HEK293T (cell line): ENCODE data around the gene KAT7.

Experiments
- CTCF ChIA-PET: fragments of 350-600 bp; formaldehyde crosslinking; extraction: SDS; loops from one replicate; lab custom pipeline; 2021; ENCODE audit warnings: antibody characterized with exemption, inconsistent platforms; lab: Yijun Ruan, JAX
- POLR2A ChIA-PET: fragments of 350-600 bp; formaldehyde crosslinking; extraction: SDS; loops from one replicate; lab custom pipeline; 2020; ENCODE audit warnings: antibody characterized with exemption, inconsistent platforms; lab: Yijun Ruan, JAX
- DNase-seq: peaks from one replicate; pipeline ENCODE4 v3.0.0; 2012; ENCODE audit warnings: mixed read lengths; ENCODE audit errors: extremely low spot score
- ARNT ChIP-seq: fragments of 450-650 bp; IDR thresholded peaks from 2 replicates; pipeline ENCODE4 v1.6.1; 2017; ENCODE audit warnings: mild to moderate bottlenecking
- BHLHE40 ChIP-seq: fragments of 450-650 bp; IDR thresholded peaks from 2 replicates; pipeline ENCODE4 v1.6.1; 2016; ENCODE audit warnings: mild to moderate bottlenecking, moderate library complexity, borderline replicate concordance
- CTBP1 ChIP-seq: fragments of 450-650 bp; IDR thresholded peaks from 2 replicates; pipeline ENCODE4 v1.6.1; 2016; ENCODE audit warnings: borderline replicate concordance
- ELF4 ChIP-seq: fragments of 450-650 bp; IDR thresholded peaks from 2 replicates; pipeline ENCODE4 v1.6.1; 2017; ENCODE audit warnings: antibody characterized with exemption
- FOXA1 ChIP-seq: fragments of 450-650 bp; IDR thresholded peaks from 2 replicates; pipeline ENCODE4 v1.6.1; 2016; ENCODE audit warnings: mild to moderate bottlenecking
- FOXK2 ChIP-seq: fragments of 450-650 bp; IDR thresholded peaks from 2 replicates; pipeline ENCODE4 v1.6.1; 2016; ENCODE audit warnings: mild to moderate bottlenecking
- FOXM1 ChIP-seq: fragments of 450-650 bp; IDR thresholded peaks from 2 replicates; pipeline ENCODE4 v1.6.1; 2017; ENCODE audit warnings: mild to moderate bottlenecking, borderline replicate concordance
- HDGF ChIP-seq: fragments of 450-650 bp; IDR thresholded peaks from 2 replicates; pipeline ENCODE4 v1.6.1; 2017; ENCODE audit warnings: antibody characterized with exemption, borderline replicate concordance
- L3MBTL2 ChIP-seq: fragments of 450-650 bp; conservative IDR thresholded peaks from 2 replicates; pipeline ENCODE4 v1.6.1; 2016; ENCODE audit warnings: mild to moderate bottlenecking
- LEF1 ChIP-seq: fragments of 450-650 bp; IDR thresholded peaks from 2 replicates; pipeline ENCODE4 v1.6.1; 2017; ENCODE audit warnings: mild to moderate bottlenecking, borderline replicate concordance
- NFRKB ChIP-seq: fragments of 450-650 bp; IDR thresholded peaks from 2 replicates; pipeline ENCODE4 v1.6.1; 2016; ENCODE audit warnings: mild to moderate bottlenecking, moderate library complexity
- PKNOX1 ChIP-seq: fragments of 450-650 bp; IDR thresholded peaks from 2 replicates; pipeline ENCODE4 v1.6.1; 2016
- SP1 ChIP-seq: fragments of 450-650 bp; IDR thresholded peaks from 2 replicates; pipeline ENCODE4 v1.6.1; 2017
- SUZ12 ChIP-seq: fragments of 450-650 bp; IDR thresholded peaks from 2 replicates; pipeline ENCODE4 v1.6.1; 2016; ENCODE audit warnings: mild to moderate bottlenecking
- TARDBP ChIP-seq: fragments of 450-650 bp; IDR thresholded peaks from 2 replicates; pipeline ENCODE4 v1.6.1; 2016
- ZNF384 ChIP-seq: fragments of 450-650 bp; IDR thresholded peaks from 2 replicates; pipeline ENCODE4 v1.6.1; 2016

The KAT7 gene

DNA sequence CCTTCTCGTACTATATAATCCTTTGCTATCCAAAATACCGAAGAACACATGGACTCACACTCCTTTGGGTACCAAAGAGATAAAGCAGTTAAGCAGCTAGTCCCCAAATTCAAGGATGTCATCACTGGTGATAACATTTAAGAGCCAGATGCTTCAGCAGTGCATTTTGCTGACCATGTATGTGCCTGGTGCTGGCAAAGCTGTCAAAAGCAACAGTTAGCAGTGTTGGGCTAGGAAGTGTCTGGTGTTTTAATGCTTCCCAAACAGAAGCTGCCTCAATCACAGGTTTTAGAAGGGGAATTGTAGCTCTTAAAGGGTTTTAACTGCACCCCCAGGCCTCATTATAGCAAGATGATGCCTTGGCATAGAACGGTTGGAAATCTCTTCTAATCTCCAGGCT, 29.3 kb upstream of the KAT7 start:
- ChIA-PET POLR2A (interaction anchor here (1.1 kb wide), 1 partner anchor 10 kb away, joined by 3 read pairs; no protein-coding TSS in a partner anchor), CTCF (no interaction called here)
- no peak for TF ChIP-seq FOXM1
- no peak for TF ChIP-seq HDGF
- no peak for TF ChIP-seq PKNOX1
- no peak for TF ChIP-seq FOXK2
- TF ChIP-seq SUZ12, result no peak
- TF ChIP-seq ARNT, result no peak
- no peak for TF ChIP-seq TARDBP
- no peak for TF ChIP-seq ZNF384
- DNase-seq, result no peak

DNA sequence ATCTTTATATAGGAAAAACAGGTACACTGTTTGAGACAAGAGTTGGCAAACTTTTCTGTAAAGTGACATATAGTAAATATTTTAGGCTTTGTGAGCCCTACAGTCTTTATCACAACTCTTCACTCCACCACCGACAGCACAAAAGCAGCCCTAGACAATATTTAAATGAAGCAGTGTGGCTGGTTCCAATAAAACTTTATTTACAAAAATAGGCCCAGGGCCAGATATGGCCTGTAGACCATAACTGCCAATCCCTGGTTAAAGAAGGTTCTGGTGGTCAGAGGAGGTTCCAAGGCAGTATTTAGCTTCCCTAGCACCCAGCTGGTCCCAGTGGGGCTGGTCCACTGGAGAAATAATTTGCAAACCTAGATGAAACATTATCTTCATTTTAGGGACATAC, 28.2 kb upstream of the KAT7 start:
- TF ChIP-seq FOXK2 (no peak), PKNOX1 (no peak), SUZ12 (no peak), ELF4 (no peak), LEF1 (no peak), TARDBP (no peak), SP1 (no peak), L3MBTL2 (no peak), NFRKB (no peak)
- ChIA-PET CTCF (no interaction called here), POLR2A (interaction anchor here (1.1 kb wide), 1 partner anchor 11 kb away, joined by 3 read pairs; no protein-coding TSS in a partner anchor)
- DNase-seq, result no peak

GRCh38 chr17:49760932-49761558, 27.4 kb upstream of the KAT7 start:
- CTCF ChIA-PET, result no interaction called here
- no peak for DNase-seq
- TF ChIP-seq ELF4 (no peak), NFRKB (no peak), FOXK2 (no peak), SUZ12 (no peak), FOXA1 (no peak), LEF1 (no peak), BHLHE40 (no peak), SP1 (no peak), HDGF (no peak)
- POLR2A ChIA-PET, result interaction anchor here (1.2 kb wide), 1 partner anchor 27 kb away, joined by 3 read pairs; the partner anchor contains the start of gene KAT7

DNA sequence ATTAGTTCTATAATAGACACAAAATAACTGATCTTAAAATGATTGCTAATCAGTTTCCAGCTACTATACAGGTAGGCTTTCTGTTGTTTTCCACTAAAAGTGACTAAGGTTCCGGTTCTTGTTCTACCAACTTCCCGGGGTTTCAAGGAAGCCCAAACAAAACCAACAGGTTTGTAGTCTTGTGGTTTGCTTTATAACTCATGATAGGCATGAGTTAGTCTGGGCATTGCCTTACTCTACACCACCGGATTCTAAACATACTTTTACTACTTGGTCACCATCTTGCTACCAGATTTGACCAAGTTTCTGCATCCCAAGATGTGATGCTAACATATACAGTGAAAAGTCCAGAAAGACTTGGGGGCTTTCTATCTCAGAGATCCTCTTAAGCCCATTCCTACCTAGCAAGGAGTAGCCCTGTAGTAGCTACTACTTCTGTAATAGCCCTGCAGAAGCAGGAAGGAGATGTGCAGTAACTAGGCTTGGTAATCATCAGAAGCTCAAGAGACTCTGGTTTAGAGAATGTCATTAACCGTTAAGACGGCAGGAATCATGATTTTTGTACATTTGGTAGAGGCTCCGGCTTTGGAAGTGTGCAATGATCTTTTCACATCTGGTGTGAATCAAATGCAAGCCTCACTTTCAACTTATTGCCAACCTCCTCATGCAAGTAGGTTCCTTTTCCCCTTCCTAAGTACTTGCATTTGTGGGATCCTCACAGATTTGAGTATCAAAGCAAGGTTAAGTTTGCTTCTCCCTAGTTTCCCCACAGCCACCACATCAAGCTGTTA, 26.1 kb upstream of the KAT7 start:
- DNase-seq, result no peak
- POLR2A ChIA-PET, result interaction anchor here (1.2 to 2.1 kb wide), 4 partner anchors 19 to 54 kb away, joined by 3 to 20 read pairs (median 6); partner anchors contain the start of genes KAT7 and SLC35B1
- no peak for TF ChIP-seq BHLHE40
- no peak for TF ChIP-seq SP1
- no peak for TF ChIP-seq ZNF384
- no peak for TF ChIP-seq ARNT
- no peak for TF ChIP-seq NFRKB
- TF ChIP-seq ELF4, result no peak
- TF ChIP-seq TARDBP, result no peak
- no peak for TF ChIP-seq L3MBTL2
- TF ChIP-seq PKNOX1, result no peak
- no peak for TF ChIP-seq FOXK2
- TF ChIP-seq FOXA1, result no peak
- no peak for TF ChIP-seq SUZ12
- no peak for TF ChIP-seq LEF1
- no peak for TF ChIP-seq CTBP1
- TF ChIP-seq HDGF, result no peak
- CTCF ChIA-PET, result interaction anchor here (0.6 to 1.8 kb wide), 2 partner anchors 20 to 54 kb away, joined by 4 to 6 read pairs; partner anchors contain the start of gene SLC35B1

GRCh38 chr17:49763735-49764558, 24.5 kb upstream of the KAT7 start, which contains the start of gene FAM117A:
TSS of gene FAM117A (minus strand) at chr17:49764131. CDS start at chr17:49764087, 44 bp downstream.
- CTCF ChIA-PET, result interaction anchor here (0.6 to 1.8 kb wide), 5 partner anchors 8 to 1085 kb away, joined by 3 to 6 read pairs (median 3); partner anchors contain the start of gene SLC35B1
- peak; percentile 99 for DNase-seq
- POLR2A ChIA-PET, result interaction anchor here (0.6 to 2.1 kb wide), 19 partner anchors 9 to 349 kb away, joined by 3 to 20 read pairs (median 6); partner anchors contain the start of genes KAT7, PHB1 and SLC35B1
- peak; percentile 98 for TF ChIP-seq PKNOX1
- no peak for TF ChIP-seq LEF1
- no peak for TF ChIP-seq FOXA1
- TF ChIP-seq ARNT, result no peak
- peak; percentile 48; the same call in 1 of the 2 replicates for TF ChIP-seq SP1
- TF ChIP-seq BHLHE40, result no peak
